Natural killer cell (primary cell): Measurements from ENCODE around the gene SLC5A2. TPM values are rescaled to one million over a fixed set of nuclear protein-coding genes. Genes with fewer than 3 reads are reported as not detected.

ENCODE experiments used
- ATAC-seq, 3 donors: fragments of 150-1000 bp in 2 of 3; fragments of 200-7000 bp in 1 of 3; cut with Tn5 transposase; 1 replicate in 1 of 3; 2 replicates in 2 of 3; pipeline ENCODE4 v1.10.0; 2021; ENCODE audit warnings: mild to moderate bottlenecking in 2 of 3, moderate library complexity in 2 of 3
- DNase-seq, 2 donors: peaks; one replicate each; pipeline versions ENCODE4 v3.0.0 to v3.0.0-alpha.2; 2013 to 2021; ENCODE audit warnings: mixed read lengths in 1 of 2
- H3K27ac ChIP-seq: one replicate; pipeline ENCODE4 v1.5.1; 2013; ENCODE audit warnings: mild to moderate bottlenecking, low read length
- H3K27me3 ChIP-seq: one replicate; pipeline ENCODE4 v1.6.1; 2013; ENCODE audit warnings: low read length; ENCODE audit not compliant: control insufficient read depth, insufficient read depth
- H3K36me3 ChIP-seq: one replicate; pipeline ENCODE4 v1.6.1; 2013; ENCODE audit warnings: low read length; ENCODE audit not compliant: control insufficient read depth, insufficient read depth
- H3K4me1 ChIP-seq: one replicate; pipeline ENCODE4 v1.6.1; 2013; ENCODE audit warnings: low read length; ENCODE audit not compliant: control insufficient read depth, insufficient read depth
- H3K4me3 ChIP-seq: one replicate; pipeline ENCODE4 v1.5.1; 2013; ENCODE audit warnings: low read length
- H3K9me3 ChIP-seq: one replicate; pipeline ENCODE4 v1.6.1; 2013; ENCODE audit warnings: low read length; ENCODE audit not compliant: control insufficient read depth, insufficient read depth
- H3K27ac Mint-ChIP-seq, 2 donors: one replicate each; pipeline ENCODE4 v1.8.0; 2022; ENCODE audit warnings: mild to moderate bottlenecking in 2 of 2, mixed read lengths in 2 of 2, moderate library complexity in 1 of 2
- H3K27me3 Mint-ChIP-seq, 2 donors: one replicate each; pipeline ENCODE4 v1.8.0; 2022; ENCODE audit warnings: low read depth in 2 of 2, mixed read lengths in 2 of 2
- H3K36me3 Mint-ChIP-seq: one replicate; pipeline ENCODE4 v1.8.0; 2022; ENCODE audit warnings: mixed read lengths
- H3K4me1 Mint-ChIP-seq, 2 donors: one replicate each; pipeline ENCODE4 v1.8.0; 2022; ENCODE audit warnings: mixed read lengths in 2 of 2
- H3K4me3 Mint-ChIP-seq: one replicate; pipeline ENCODE4 v1.8.0; 2022; ENCODE audit warnings: mild to moderate bottlenecking, moderate library complexity, mixed read lengths
- H3K9me3 Mint-ChIP-seq, 2 donors: one replicate each; pipeline ENCODE4 v1.8.0; 2022; ENCODE audit warnings: mixed read lengths in 2 of 2
- CTCF ChIP-seq: fragments of 200-600 bp; IDR thresholded peaks from one replicate; pipeline ENCODE4 v1.8.0; 2022; ENCODE audit warnings: antibody characterized with exemption
- WGBS: methylation state at CpG from one replicate; pipeline ENCODE4 v1.1.7; 2013; ENCODE audit warnings: missing lambda C conversion rate; ENCODE audit not compliant: insufficient coverage; 5-methylcytosine and 5-hydroxymethylcytosine counted together
- intact Hi-C: fragments of 100-400 bp; cut with micrococcal nuclease; formaldehyde crosslinking; loops from one replicate; pipeline ENCODE4 v1.14.2; 2022
- total RNA-seq, 4 donors: library from RNA; stranded (reverse); fragments of 120-200 nt in 1 of 4; gene quantifications; one replicate each; pipeline versions ENCODE4 v1.2.3 to v1.2.4, GENCODE V29; 2013 to 2022

Gene SLC5A2
- total RNA-seq, 3 donors from 2014 or later (not counting 1 experiment from before 2014, with no cell fraction given) = 0.20 to 0.96 TPM; not detected in 1

- ATAC-seq (no peak), DNase-seq (peak in 1 of 2 donors; percentile 14)
- H3K4me3 Mint-ChIP-seq = peak overlapping the region; percentile 58
- WGBS = 79% methylated on average over 22 of the region's 22 CpGs
- H3K27me3 ChIP-seq = no peaks in the 10 kb centered on the region
- H3K36me3 ChIP-seq = peaks cover 6% of the 10 kb centered on the region
- H3K36me3 Mint-ChIP-seq = no peaks in the 10 kb centered on the region
- H3K4me1 Mint-ChIP-seq = peaks cover 7% of the 10 kb centered on the region in 2 donors
- H3K9me3 Mint-ChIP-seq = no peaks in the 10 kb centered on the region
- no peak overlapping the region for H3K27ac Mint-ChIP-seq
- no peak overlapping the region for H3K27ac ChIP-seq
- peaks cover 6 to 10% of the 10 kb centered on the region in 2 donors for H3K27me3 Mint-ChIP-seq
- no peak overlapping the region for H3K4me3 ChIP-seq
- intact Hi-C loops = loop anchor here (10.0 kb wide), 1 partner anchor 225 kb away; a partner anchor contains a TSS
- TF ChIP-seq CTCF = no peak
- H3K4me1 ChIP-seq = peaks cover 19% of the 10 kb centered on the region
- H3K9me3 ChIP-seq = no peaks in the 10 kb centered on the region
Measured at GRCh38 chr16:31489616-31490584, 7.0 kb downstream of the SLC5A2 start.

GRCh38 chr16:31491778-31492418 is 9.0 kb downstream of the SLC5A2 start:
- Mint-ChIP-seq H3K36me3 (no peaks in the 10 kb centered on the region), H3K27ac (no peak overlapping the region), H3K9me3 (no peaks in the 10 kb centered on the region), H3K4me3 (no peak overlapping the region), H3K27me3 (no peaks in the 10 kb centered on the region), H3K4me1 (peaks cover 7% of the 10 kb centered on the region in 2 donors)
- ATAC-seq (no peak), DNase-seq (no peak)
- peaks cover 15% of the 10 kb centered on the region for H3K4me1 ChIP-seq
- no peaks in the 10 kb centered on the region for H3K9me3 ChIP-seq
- no peak overlapping the region for H3K4me3 ChIP-seq
- 97% methylated on average over 8 of the region's 8 CpGs for WGBS
- no peak for TF ChIP-seq CTCF
- peaks cover 20% of the 10 kb centered on the region for H3K36me3 ChIP-seq
- no peak overlapping the region for H3K27ac ChIP-seq
- intact Hi-C loops = loop anchor here (10.0 kb wide), 1 partner anchor 223 kb away; a partner anchor contains a TSS
- no peaks in the 10 kb centered on the region for H3K27me3 ChIP-seq

GRCh38 chr16:31493506-31494125 is 10.7 kb downstream of the SLC5A2 start:
- peaks cover 27% of the 10 kb centered on the region for H3K36me3 ChIP-seq
- no peaks in the 10 kb centered on the region for H3K36me3 Mint-ChIP-seq
- intact Hi-C loops = loop anchor here (10.0 kb wide), 1 partner anchor 221 kb away; a partner anchor contains a TSS

More at GRCh38 chr16:31493506-31494125, 10.7 kb downstream of the SLC5A2 start:
- Mint-ChIP-seq H3K4me3 (no peak overlapping the region), H3K9me3 (no peaks in the 10 kb centered on the region), H3K4me1 (peaks cover 1 to 7% of the 10 kb centered on the region in 2 donors), H3K27ac (no peak overlapping the region), H3K27me3 (no peaks in the 10 kb centered on the region)
- DNase-seq (no peak), ATAC-seq (no peak)
- H3K27ac ChIP-seq = no peak overlapping the region
- no peak overlapping the region for H3K4me3 ChIP-seq
- no peaks in the 10 kb centered on the region for H3K27me3 ChIP-seq
- TF ChIP-seq CTCF = no peak
- WGBS = 98% methylated on average over 17 of the region's 18 CpGs
- H3K4me1 ChIP-seq = no peaks in the 10 kb centered on the region
- H3K9me3 ChIP-seq = no peaks in the 10 kb centered on the region
